Measurements from ENCODE around the gene GGCX. TPM values are rescaled to one million over a fixed set of nuclear protein-coding genes. Genes with fewer than 3 reads are reported as not detected.

Gene GGCX
- total and polyA plus RNA-seq, 9 of the 15 experiments (the other 6 are each of a cell fraction or from before 2014, with no cell fraction given), result 14.4 to 47.1 (median 28.1) TPM

DNA sequence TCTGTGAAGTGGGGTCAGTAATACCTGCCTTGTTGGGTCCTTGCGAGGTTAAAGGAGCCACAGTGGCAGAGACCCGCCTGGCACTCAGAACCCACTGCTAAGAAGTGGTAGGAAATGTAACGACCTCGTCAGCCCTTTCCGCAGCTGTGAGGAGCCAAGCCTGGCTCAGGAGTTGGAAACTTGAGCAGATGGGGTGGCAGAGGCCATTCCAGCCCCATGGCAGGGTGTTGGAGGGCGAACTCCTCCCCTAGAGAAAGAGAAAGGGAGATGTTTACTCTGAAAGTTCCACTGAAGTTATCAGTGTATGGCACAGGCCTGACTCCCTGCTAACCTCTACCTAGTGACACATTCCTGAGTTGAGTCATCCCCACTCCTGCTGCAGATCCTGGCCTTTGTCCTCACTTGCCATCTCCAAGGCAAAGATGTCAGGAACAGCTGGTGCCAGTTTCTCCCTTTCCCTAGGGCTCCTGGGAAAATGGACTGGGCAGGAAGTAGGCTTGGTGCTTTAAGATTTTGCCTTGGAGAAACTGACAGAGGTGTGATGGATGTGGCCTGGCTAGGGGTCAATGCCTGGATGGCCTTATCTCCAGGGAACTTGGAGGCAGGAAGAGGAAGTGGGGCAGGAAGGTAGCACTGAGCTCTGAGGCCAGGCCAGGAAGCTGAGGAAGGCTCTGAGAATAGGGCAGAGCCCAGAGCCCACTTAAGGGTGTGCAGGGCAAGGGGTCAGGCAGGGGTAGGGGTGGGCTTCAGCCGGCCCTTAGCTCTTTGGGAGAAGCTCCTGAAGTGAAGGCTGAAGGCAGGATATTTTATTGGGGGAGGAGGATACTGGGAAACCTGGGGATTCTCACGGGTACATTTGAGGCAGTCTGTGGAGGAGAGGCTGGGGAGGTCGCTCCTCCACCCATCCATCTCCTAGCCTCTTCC is 23.8 kb upstream of the GGCX start (continued):
- TF ChIP-seq PHF20 (IDR thresholded peaks at IDR 0.05; ENCODE audit: partially characterized antibody) (peak; percentile 18), SNRNP70 (optimal IDR thresholded peaks at IDR 0.05; ENCODE audit: low read depth, low read length) (no peak), ZNF253 (CRISPR knock-in tag; conservative IDR thresholded peaks at IDR 0.05) (no peak), ZNF507 (tag; conservative IDR thresholded peaks at IDR 0.05) (no peak), KLF13 (tag; IDR thresholded peaks at IDR 0.05; ENCODE audit: borderline replicate concordance, low read depth) (peak; percentile 8; the same call in 1 of the 2 replicates), ZNF232 (CRISPR knock-in tag; IDR thresholded peaks at IDR 0.05) (no peak), GABPA (tag; conservative IDR thresholded peaks at IDR 0.05; ENCODE audit: low read depth) (peak; percentile 73), COPS2 (conservative IDR thresholded peaks at IDR 0.05) (no peak), PTTG1 (tag; IDR thresholded peaks at IDR 0.05; ENCODE audit: low read depth) (no peak), MYNN (IDR thresholded peaks at IDR 0.05) (peak; percentile 45; the same call in 1 of the 2 replicates), MYNN (CRISPR knock-in tag; IDR thresholded peaks at IDR 0.05) (no peak), CXXC5 (CRISPR knock-in tag; IDR thresholded peaks at IDR 0.05) (no peak; the same call in 1 of the 2 replicates), MTA2 (IDR thresholded peaks at IDR 0.05; ENCODE audit: low read depth) (peak; percentile 39), ASH1L (IDR thresholded peaks at IDR 0.05; ENCODE audit: borderline replicate concordance, low read depth, partially characterized antibody) (no peak), ZNF830 (CRISPR knock-in tag; IDR thresholded peaks at IDR 0.05) (0 out of 2 replicates have a peak, but pooled peaks have one; percentile 11), HDAC8 (tag; IDR thresholded peaks at IDR 0.05) (0 out of 2 replicates have a peak, but pooled peaks have one; percentile 30), RBBP5 (IDR thresholded peaks at IDR 0.05; ENCODE audit: borderline replicate concordance, insufficient read depth, low read length, poor library complexity, severe bottlenecking) (no peak)
- TF ChIP-seq, protein P1, sequence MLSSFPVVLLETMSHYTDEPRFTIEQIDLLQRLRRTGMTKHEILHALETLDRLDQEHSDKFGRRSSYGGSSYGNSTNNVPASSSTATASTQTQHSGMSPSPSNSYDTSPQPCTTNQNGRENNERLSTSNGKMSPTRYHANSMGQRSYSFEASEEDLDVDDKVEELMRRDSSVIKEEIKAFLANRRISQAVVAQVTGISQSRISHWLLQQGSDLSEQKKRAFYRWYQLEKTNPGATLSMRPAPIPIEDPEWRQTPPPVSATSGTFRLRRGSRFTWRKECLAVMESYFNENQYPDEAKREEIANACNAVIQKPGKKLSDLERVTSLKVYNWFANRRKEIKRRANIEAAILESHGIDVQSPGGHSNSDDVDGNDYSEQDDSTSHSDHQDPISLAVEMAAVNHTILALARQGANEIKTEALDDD (IDR thresholded peaks at IDR 0.05), result peak; percentile 80
- TF ChIP-seq, protein P2, sequence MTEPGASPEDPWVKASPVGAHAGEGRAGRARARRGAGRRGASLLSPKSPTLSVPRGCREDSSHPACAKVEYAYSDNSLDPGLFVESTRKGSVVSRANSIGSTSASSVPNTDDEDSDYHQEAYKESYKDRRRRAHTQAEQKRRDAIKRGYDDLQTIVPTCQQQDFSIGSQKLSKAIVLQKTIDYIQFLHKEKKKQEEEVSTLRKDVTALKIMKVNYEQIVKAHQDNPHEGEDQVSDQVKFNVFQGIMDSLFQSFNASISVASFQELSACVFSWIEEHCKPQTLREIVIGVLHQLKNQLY (CRISPR knock-in tag; conservative IDR thresholded peaks at IDR 0.05), result 0 out of 4 replicates have a peak, but pooled peaks of 1 of the 2 experiments have one; percentile 28
- TF ChIP-seq, protein P3, sequence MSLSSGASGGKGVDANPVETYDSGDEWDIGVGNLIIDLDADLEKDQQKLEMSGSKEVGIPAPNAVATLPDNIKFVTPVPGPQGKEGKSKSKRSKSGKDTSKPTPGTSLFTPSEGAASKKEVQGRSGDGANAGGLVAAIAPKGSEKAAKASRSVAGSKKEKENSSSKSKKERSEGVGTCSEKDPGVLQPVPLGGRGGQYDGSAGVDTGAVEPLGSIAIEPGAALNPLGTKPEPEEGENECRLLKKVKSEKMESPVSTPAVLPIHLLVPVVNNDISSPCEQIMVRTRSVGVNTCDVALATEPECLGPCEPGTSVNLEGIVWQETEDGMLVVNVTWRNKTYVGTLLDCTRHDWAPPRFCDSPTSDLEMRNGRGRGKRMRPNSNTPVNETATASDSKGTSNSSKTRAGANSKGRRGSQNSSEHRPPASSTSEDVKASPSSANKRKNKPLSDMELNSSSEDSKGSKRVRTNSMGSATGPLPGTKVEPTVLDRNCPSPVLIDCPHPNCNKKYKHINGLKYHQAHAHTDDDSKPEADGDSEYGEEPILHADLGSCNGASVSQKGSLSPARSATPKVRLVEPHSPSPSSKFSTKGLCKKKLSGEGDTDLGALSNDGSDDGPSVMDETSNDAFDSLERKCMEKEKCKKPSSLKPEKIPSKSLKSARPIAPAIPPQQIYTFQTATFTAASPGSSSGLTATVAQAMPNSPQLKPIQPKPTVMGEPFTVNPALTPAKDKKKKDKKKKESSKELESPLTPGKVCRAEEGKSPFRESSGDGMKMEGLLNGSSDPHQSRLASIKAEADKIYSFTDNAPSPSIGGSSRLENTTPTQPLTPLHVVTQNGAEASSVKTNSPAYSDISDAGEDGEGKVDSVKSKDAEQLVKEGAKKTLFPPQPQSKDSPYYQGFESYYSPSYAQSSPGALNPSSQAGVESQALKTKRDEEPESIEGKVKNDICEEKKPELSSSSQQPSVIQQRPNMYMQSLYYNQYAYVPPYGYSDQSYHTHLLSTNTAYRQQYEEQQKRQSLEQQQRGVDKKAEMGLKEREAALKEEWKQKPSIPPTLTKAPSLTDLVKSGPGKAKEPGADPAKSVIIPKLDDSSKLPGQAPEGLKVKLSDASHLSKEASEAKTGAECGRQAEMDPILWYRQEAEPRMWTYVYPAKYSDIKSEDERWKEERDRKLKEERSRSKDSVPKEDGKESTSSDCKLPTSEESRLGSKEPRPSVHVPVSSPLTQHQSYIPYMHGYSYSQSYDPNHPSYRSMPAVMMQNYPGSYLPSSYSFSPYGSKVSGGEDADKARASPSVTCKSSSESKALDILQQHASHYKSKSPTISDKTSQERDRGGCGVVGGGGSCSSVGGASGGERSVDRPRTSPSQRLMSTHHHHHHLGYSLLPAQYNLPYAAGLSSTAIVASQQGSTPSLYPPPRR (CRISPR knock-in tag; IDR thresholded peaks at IDR 0.05; ENCODE audit: borderline replicate concordance), result no peak

Measured in K562 (cell line).